Fibroblast of the conjunctiva (primary cell): ENCODE data around the gene BAD.

Source experiments
- DNase-seq: peaks from one replicate; pipeline ENCODE4 v3.0.0-alpha.2; 2010; ENCODE audit warnings: low read depth

BAD gene

GRCh38 chr11:64296236-64296635, 11.8 kb upstream of the BAD start:
- no peak for DNase-seq

DNA sequence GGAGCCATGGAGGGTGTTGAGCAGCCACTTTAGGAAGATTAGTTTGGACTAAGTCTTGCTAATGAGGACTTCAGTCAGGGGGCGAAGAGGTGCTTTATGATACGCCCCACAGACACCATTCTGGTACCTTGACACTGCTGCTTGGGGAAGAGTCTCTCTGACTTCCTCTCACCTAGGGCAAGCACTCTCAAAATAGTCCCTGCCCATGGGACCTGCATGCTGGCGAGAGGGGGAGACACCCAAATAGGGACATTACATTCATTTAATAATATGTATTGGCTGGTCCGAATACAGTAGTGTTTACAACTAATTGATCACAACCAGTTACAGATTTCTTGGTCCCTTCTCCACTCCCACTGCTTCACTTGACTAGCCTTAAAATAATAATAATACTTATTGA, 11.3 kb upstream of the BAD start:
- DNase-seq, result no peak

DNA sequence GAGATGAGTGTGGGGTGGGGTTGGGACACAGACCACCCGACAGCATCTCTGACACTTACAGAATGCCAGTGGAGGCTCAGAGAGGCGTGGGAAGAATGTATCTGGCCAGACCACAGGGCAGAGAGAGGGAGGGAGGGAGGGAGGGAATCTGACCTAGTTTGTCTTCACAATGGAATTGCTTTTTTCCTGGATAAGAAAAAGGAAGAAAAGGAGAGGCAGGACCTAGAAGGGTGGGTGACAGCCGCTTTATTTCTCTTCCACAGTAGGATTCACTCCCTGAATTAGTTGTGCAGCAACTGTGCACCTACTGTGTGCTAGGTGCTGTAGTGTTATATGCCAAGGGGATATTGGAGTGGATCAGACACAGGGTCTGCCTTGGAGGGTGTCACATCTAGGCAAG, 10.3 kb upstream of the BAD start:
- DNase-seq, result no peak

DNA sequence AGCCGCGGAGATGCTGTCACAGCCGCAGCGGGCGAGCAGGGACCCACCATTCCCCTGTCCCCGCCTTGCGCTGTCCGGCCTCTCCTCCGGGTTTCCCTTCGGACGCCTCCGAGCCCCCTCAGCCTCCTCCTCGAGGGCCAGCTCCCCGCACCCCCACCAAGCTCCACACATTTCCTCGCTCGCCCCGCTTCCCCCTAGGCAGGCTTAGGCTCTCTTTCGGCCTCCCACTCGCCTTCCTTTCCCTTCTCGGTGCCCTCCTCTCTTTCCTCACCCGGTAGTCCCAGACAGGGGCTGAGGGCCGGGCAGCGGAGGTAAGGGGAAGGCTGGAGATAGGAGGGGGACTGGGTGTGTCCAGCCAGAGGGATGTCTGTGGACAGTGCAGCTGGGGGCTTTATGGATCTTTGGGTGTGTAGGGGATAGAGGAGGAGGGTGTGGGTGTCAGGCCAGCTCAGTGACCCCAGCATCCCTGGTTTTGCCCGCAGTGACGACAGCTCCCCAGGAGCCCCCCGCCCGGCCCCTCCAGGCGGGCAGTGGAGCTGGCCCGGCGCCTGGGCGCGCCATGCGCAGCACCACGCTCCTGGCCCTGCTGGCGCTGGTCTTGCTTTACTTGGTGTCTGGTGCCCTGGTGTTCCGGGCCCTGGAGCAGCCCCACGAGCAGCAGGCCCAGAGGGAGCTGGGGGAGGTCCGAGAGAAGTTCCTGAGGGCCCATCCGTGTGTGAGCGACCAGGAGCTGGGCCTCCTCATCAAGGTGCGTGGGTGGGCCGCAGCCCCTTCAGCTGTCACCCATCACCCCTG, 8.2 kb upstream of the BAD start:
- DNase-seq, result no peak

DNA sequence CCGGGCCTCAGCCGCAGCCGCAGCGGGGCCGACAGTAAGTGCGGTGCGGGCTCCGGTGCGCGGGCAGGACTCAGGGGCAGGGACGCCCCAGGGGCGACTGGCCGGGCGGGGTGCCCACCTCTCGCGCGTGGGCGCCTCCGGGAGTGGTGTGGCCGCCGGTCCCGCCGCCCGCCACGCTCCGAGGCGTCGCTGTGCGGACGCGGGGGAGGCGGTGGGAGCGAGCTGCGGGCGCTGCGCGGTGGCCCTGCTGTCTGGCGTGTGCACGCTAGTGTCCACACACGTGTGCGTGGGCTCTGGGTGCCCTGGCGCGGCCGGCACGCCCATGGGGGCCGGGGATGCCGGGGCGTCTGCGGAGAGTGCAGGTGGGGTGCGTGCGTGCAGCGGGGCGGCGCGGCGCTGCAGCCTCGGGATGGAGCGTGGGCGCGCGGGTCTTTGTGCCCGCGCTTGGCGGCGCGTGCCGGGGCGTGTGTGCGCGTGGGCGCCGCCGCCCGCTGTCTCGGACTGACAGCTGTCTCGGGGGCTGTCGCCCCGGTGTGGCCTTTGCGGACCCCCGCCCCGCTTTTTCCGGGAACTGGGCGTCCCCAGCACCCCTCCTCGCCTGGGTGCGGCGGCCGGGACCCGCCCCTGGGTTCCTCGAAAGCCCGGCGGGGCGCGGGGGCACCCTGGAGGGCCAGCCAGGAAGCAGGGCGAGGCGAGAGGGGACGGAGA, 7.4 kb upstream of the BAD start:
- DNase-seq, result no peak

GRCh38 chr11:64291262-64291751, 6.8 kb upstream of the BAD start, which contains the start of gene KCNK4:
KCNK4 (plus strand) TSS chr11:64291302; CDS start chr11:64293019, 1,717 bp downstream.
- DNase-seq, result no peak

DNA sequence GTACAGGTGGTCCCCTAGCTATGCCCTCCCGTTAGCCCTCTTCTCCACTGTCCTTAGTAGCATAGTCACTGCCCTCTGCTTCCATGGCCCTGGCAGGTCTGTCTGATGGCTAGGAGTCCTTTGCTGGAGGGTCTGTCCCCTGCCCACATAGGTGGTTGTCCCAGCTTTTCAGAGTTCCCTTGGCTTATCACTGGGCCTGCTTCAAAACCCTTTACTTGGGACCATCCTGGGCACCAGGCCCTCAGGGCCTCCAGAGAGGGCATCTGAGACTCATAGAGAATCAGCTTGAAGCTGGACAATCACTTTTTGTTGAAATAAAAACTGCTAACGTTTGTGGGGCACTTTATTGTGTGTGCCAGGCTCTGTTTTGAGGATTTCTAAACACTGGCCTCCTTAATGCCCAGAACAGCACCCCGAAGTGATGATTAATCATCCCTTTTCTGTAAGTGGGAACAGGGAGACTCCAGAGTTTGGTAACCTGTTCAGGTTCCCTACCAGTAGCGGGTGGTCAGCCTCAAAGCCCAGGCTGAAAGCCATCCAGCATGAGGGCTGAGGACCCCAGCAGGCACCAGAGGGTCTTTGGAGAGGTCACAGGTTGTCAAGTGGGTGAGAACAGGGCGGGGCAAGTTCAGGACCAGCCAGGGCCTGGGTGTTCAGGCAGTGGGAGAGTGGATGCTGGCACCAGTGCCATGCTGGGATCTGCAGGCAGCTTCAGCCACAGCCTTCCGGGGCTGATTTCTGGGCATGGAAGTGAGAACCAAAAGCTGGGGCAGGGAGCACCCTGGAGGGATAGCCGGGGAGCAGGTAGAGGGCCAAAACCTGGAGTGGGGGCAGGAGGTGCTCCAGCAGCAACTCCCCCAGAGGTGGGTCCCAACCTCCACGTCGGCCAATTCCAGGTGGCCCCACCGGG, 6.1 kb upstream of the BAD start:
- no peak for DNase-seq

GRCh38 chr11:64289002-64289564, 4.6 kb upstream of the BAD start:
- no peak for DNase-seq

GRCh38 chr11:64288353-64288750, 3.9 kb upstream of the BAD start:
- DNase-seq, result no peak

DNA sequence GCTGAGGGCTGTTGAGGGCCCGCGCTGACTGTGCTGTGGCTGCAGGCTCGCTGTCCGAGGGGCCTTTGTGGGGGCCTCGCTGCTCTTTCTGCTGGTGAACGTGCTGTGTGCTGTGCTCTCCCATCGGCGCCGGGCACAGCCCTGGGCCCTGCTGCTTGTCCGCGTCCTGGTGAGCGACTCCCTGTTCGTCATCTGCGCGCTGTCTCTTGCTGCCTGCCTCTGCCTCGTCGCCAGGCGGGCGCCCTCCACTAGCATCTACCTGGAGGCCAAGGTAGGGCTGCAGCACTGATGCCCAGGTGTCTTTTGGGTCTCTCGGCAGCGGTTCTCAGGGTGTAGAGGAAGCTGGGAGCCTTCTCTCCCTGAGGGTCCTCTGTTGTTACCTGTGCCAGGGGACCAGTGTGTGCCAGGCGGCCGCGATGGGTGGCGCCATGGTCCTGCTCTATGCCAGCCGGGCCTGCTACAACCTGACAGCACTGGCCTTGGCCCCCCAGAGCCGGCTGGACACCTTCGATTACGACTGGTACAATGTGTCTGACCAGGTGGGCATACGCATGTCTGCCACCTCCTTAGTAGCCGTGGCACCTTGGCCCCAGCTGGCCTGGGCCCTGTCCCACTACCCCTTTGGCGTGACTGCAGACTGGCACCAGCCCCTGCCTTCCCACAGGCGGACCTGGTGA, 3.3 kb upstream of the BAD start:
- no peak for DNase-seq

DNA sequence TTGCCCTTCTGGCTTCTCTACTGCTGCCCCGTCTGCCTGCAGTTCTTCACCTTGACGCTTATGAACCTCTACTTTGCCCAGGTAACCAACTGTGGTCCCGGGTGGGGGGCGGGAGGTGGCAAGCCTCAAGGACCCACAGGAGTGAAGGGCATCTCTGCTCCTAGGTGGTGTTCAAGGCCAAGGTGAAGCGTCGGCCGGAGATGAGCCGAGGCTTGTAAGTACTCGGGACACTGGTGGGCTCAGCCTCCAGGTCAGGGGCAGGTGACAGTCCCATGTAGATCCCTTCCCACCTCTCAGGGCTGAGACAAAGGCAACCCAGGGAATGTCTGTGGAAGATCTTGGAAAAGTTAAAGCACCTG, 2.3 kb upstream of the BAD start:
- no peak for DNase-seq

DNA sequence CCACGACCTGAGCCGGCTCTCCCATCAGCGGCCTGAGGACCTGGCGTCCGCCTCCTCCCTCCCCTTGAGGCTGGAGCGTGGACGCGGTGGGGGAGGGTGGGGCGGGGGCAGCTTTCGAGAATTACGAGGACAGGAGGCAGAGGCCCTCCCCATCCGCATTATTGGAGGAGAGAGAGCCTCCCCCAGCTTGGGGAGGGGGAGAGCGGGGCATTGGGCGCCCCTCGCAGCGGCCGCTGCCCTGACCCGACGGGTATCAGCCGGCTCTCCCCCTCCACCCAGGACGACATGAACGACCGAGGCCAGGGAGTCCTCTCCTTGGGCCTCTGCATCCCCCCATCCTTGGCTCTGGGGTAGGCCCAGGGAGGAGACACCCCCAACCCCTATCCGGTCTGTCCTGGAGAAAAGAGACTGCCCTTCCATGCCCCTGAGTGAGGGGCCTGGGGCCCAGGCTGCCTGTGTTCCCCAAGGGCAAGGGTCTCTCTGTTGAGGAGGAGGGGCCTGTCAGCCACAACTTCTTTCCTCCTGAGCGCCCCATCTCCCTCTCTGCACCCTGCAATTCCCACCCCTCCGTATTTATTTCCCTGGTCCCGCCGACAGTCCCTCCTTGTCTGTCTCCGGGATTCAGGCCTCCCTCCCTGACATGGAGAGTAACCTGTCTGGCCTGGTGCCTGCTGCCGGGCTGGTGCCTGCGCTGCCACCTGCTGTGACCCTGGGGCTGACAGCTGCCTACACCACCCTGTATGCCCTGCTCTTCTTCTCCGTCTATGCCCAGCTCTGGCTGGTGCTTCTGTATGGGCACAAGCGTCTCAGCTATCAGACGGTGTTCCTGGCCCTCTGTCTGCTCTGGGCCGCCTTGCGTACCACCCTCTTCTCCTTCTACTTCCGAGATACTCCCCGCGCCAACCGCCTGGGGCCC, 1.7 kb upstream of the BAD start:
- DNase-seq, result no peak

GRCh38 chr11:64284962-64285884, 758 bp upstream of the BAD start, which contains the start of gene GPR137:
GPR137 (plus strand) TSS chr11:64285848; CDS start chr11:64286525, 677 bp downstream.
- DNase-seq, result no peak

- no peak for DNase-seq
These were observed 1.4 kb downstream of the BAD start for GRCh38 chr11:64283092-64283491.

DNA sequence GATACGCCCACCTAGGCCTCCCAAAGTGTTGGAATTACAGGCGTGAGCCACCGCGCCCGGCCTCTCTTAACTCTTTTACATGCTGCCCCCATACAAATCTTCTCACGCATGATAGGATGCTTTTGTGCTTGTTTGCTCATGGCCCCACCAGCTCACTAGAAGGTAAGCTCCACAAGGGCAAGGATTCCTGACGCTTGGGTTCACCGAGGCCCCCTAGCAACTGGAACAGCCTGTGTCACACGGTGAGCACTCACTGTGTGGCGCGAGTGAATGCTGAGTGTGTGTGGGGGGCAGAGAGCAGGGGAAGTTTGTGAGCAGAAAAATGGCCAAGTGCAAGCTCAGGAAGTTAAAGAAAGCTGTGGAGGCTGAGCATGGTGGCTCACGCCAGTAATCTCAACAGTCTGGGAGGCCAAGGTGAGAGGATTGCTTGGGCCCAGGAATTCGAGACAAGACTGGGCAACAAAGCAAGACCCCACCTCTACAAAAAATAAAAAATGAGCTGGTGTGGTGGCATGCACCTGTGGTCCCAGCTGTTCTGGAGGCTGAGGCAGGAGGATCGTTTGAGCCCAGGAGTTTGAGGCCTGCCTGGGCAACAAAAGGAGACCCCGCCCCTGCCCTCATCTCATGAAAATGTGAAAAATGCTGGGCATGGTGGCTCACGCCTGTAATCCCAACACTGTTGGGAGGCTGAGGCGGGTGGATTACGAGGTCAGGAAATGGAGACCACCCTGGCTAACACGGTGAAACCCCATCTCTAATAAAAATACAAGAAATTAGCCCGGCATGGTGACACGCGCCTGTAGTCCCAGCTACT, 2.3 kb downstream of the BAD start:
- no peak for DNase-seq

DNA sequence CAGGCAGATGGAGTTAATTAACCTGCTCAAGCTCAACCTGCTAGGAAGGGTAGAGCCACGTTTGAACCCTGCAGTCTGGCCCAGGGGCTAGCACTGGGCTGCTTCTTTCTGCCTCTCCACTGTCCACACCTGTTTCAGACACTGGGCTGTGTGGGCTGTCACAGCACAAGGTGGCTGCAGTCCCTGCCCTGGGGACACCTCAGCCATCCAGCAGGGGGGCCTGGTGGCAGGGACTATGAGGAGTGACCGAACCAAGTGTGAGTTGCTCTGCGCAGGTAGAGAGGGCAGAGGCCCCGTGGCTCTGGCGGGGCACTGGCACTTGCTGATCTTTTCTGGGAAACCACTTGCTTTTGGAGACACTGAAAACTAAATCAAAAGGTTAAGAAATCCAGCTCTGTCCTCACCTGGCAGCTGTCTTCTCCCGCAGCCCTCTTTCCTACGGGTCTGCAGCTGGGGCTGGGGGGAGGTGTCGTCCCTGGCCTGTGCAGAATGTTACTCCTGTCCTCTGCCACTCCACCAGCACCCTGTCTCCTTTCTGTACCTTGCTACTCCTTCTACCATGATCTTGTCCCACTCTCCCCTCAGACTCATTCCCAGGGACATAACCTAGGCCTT, 5.8 kb downstream of the BAD start:
- no peak for DNase-seq

DNA sequence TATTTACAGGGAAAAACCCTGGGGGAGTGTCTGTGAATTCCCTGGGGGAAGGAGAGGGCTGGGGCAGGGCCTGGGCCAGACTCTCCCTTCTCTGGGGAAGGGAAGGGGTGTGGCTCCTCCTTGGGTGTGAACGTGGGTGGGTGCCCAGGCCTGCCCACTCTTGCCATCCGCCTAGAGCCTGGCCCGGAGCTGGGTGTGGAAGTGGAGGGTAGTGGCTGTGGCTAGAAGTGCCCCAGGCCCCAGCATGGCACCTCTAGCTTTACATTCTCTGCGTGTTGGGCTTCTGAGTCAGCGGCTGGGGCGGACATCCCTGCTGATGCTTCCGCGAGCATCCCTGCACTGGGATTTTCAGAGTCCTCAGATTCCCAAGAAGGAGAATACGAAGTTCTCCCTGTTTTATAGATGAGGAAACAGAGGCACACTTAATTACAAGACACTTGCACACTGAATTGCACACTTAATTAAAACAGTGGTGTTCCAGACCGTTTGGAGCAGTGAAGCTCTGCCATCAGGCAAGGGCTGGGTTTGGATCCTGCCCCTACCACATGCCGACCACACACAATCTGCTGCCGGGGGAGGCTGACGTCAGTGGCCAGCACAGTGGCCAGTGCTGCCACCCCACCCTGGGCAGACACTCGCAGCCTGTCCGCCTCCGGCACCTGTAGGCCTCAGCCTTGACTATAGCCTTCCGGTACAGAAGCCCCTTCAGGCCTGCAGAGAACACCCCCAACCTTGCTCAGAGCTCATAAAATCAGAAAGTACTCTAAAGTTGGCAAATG, 7.6 kb downstream of the BAD start:
- DNase-seq, result no peak
